HEK293T (cell line): ENCODE measurements around the gene CEACAM21.

Experiments used
- BHLHE40 ChIP-seq: fragments of 450-650 bp; IDR thresholded peaks from 2 replicates; pipeline ENCODE4 v1.6.1; 2016; ENCODE audit warnings: mild to moderate bottlenecking, moderate library complexity, borderline replicate concordance
- FOXM1 ChIP-seq: fragments of 450-650 bp; IDR thresholded peaks from 2 replicates; pipeline ENCODE4 v1.6.1; 2017; ENCODE audit warnings: mild to moderate bottlenecking, borderline replicate concordance
- HDGF ChIP-seq: fragments of 450-650 bp; IDR thresholded peaks from 2 replicates; pipeline ENCODE4 v1.6.1; 2017; ENCODE audit warnings: antibody characterized with exemption, borderline replicate concordance
- LEF1 ChIP-seq: fragments of 450-650 bp; IDR thresholded peaks from 2 replicates; pipeline ENCODE4 v1.6.1; 2017; ENCODE audit warnings: mild to moderate bottlenecking, borderline replicate concordance
- NFRKB ChIP-seq: fragments of 450-650 bp; IDR thresholded peaks from 2 replicates; pipeline ENCODE4 v1.6.1; 2016; ENCODE audit warnings: mild to moderate bottlenecking, moderate library complexity

DNA sequence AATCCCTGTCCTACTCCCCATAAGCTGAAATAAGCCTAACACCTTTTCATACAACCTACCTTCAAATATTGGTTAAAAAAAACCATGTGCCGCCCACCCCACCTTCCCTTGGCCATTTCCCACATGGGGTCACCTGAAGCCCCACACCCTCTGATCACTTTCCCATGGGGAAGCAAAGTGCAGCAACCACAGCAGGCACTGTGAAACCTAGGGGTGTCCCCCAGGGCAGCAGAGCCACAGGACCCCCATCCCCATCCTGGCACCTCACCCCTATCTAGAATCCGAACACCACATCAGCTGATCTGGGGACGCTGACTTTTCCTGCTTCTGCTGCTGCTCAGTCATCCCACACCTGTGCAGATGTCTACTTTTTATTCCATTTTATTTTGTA, 19.9 kb downstream of the CEACAM21 start:
- TF ChIP-seq BHLHE40 (no peak), NFRKB (no peak), FOXM1 (no peak), HDGF (no peak), LEF1 (no peak)
